GM19397 (cell line): ENCODE measurements around the gene HSF4.
A peak's percentile ranks its signal among the peaks of the same experiment; 100 is the strongest.

Experiments used
- ATAC-seq: cut with Tn5 transposase; IDR thresholded peaks from one replicate; pipeline ENCODE4 v1.9.1; 2021; ENCODE audit warnings: mild to moderate bottlenecking, moderate library complexity; ENCODE audit not compliant: unreplicated experiment

Gene HSF4

DNA sequence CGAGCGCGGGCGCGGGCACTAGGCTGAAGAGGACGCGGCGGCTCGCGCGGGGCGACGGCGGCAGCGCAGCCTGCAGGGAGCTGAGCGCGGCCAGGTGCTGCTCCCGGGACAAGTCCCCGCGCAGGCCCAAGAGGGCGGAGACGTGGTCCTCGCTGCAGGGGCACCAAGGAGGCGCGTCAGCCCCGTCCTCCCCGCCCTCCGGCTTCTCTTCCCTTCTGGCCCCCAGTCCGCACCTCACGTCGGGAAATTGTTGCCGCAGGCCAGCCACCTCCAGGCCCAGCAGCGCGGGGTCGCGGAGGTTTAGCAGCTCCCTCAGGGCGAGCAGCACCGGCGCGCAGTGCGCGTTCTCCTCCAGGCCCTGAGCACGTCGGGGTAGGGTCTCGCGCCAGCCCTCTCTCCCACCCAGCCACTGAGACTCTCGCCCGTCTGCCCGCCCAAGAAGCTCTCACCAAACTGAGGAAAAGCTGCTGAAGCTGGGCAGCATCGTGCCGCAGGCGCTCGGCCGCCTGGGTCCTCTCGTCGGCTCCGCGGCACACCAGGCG is 20.0 kb downstream of the HSF4 start:
- ATAC-seq = peak; percentile 9

DNA sequence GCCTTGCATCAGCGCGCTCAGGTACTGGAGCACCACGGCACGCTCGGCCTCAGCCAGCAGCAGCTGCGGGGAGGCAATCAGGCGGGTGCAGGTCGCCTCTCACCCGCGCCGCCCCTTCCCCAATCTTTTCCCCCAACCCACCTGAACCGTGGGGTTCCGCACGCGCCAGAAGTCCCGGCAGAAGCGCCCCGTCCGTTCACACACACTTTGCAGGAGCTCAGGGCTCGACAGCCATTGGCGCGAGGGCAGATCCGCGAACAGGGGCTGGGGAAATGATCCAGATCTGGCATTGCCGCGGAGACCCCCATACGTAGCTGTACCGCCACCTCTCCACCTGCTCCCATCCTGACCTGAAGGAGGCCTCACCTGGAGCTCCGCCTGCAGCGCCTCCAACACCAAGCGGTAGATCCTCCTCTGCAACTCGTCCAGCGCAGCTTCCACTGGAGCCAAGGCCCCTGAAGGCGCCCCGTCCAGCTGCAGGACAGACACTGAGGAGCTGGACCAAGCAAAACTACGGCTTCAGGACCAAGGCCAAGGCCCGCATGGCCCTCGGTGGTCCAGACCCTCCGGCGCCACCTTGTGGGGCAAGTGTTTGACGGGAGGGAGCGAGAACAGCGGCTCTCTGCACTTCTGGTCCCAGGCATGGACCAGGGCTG is 20.6 kb downstream of the HSF4 start:
- ATAC-seq = no peak

DNA sequence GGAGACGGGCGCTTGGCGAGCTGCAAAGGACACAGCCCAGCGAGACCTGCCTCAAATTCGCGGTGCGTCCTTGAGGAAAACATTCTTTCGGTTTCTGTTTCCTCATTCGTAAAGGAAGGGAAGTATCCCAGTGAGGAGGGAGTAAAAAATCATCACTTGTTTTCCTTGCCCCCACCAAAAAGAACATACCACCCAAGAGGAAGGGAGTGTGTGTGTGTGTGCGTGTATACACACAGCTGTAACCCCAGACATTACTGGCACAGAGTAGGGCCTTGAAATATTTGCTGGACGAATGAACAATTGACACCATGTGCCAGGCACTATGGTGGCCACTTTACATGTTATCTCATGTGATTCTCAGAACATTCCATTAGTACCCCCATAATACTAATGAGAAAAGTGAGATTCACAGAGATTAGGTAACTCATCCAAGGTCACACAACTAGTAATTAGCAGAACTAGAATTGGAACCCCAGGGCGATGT is 21.1 kb downstream of the HSF4 start:
- no peak for ATAC-seq

DNA sequence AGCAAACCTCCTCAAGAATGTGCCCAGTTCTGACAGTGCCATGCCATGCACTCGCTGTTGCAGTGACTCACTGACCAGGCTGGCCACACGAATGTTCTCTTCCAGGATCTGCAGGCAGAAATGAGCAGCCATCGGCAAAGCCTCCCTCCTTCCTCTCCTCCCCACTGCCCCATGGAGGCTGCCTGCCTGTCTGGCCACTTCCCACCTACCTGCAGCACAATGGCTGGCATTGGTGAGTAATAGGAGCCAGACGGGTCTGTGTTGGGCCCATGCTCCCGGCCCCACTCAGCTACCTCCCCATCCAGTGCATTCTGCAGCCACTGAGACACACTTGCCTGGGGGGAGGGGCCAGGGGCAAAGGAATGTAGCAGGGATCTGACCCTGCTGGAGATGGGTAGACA is 22.0 kb downstream of the HSF4 start:
- ATAC-seq = no peak

DNA sequence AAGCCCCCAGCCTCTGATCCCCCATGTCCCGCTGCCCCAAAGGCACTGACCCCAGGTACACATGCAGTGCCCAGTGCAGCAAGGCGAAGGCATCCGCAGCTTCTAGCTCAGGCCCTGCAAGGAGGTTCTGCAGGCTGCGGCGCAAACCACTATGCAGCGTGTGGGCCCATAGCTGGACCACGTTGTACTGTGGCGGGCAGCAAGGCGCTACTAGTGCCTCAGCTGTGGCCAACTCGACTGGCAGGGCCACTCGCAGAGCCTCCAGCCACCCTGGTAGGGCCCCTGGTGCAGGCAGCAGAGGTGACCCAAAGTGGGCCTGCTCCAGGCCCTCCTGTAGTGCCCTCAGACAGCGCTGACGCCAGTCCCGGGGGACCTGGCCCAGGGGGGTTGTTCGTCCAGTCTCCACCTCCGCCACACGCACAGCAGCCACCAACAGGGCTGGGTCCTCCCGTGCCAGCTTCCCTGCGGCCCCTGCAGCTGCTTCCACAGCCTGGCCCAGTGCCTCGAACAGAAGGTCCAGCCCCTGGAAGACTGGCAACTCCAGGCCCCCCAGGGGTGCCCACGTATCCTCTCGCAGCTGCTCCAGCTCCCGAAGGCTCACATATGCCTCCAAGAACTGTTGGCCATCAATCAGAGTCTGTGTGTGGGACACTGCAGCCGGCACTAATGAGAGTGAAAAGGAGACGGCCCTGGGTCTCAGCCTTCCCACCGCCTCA is 22.8 kb downstream of the HSF4 start:
- no peak for ATAC-seq

DNA sequence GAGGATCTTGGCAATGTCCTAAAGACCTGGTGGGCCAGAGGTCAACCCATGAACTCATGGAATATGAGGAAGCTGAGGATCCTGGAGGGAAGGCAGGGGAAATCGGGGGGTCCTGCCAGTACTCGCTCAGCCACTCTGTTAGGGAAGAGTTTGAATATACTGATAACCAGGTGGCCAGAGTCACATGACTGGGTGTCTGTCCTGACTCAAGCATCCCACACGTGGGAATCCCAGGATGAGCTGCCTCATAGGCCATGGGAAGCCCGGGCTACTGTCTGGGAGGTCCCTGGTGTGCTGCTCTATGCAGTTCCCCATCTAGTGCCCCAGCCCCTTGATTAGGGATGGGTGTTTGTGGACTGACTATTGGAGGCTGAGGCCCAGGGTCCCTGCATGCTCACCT is 23.8 kb downstream of the HSF4 start:
- ATAC-seq = no peak

DNA sequence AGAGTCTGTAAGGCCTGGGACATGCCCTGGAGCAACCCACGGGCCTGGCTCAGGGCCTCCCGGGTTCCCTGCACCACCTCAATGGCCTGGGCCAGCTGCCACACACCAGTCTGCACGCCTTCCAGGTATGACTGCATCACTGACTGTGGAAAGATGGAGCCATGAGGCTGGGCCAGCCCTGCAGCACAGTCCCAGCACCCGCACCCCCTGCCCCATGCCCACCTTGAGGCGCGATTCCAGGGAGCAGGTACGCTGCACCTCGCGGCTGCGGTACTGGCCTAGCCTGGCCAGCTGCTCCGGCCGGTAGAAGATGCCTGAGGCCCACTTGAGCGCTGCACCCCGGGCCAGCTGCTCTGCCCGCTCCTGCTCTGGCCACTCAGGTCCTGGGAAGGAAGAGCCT is 24.3 kb downstream of the HSF4 start:
- no peak for ATAC-seq

DNA sequence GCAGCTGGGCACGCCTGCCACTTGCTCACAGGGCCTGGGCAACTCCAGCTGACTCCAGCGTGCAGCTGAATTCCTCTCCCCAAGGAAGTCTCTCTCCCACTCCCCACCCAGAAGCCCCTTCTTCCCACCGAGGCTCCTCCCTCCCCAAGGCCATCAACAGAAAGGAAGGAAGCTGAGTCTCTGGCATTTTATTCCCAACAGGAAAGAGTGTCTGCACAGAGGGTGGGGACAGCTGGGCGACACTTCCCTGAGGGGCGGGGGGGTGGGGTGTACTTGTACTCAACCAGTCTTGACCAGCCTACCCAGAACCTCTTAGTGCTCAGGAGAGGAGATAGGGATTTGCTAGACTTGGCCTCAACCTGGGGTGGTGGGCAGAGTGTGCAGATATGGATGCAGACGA is 25.5 kb downstream of the HSF4 start, which contains the start of gene EXOC3L1:
Gene EXOC3L1 (minus strand): TSS at position 96 of the 400 bp plus-strand sequence. CDS start 460 bp downstream, outside the sequence.
- no peak for ATAC-seq

DNA sequence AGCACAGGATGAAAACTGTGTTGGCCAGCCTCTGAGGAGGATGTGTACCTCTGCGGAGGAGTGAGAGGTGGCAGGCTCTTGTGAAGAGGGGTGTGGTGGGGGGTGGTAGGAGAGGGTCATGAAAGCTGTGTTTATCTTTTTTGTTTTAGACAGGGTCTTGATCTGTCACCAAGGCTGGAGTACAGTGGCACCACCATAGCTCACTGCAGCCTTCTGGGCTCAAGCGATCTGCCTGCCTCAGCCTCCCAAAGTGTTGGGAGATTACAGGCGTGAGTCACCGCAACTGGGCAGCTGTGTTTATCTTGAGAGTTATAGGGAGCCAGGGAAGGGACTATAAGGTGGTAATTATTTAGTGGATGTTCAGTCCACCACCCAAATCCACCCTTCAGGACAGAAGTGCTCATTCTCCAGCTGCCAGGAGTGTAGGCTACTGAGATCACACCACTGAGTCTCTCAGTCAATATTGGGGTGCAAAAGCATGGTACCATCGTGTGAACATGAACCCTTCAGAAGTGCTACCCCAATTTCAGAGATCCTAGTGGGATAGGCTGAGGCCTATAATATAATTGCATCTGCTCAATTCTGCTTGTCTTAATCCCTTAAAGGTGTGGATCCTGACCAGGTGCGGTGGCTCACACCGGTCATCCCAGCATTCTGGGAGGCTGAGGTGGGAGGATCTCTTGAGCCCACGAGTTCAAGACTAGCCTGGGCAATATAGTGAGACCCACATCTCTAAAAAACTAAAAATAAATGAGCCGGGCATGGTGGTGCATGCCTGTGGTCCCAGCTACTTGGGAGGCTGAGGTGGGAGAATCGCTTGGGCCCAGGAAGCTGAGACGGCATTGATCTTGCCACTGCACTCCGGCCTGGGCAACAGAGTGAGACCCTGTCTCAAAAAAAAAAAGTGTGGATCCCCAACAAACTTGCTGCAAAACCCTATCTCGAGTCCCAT is 26.2 kb downstream of the HSF4 start:
- no peak for ATAC-seq

DNA sequence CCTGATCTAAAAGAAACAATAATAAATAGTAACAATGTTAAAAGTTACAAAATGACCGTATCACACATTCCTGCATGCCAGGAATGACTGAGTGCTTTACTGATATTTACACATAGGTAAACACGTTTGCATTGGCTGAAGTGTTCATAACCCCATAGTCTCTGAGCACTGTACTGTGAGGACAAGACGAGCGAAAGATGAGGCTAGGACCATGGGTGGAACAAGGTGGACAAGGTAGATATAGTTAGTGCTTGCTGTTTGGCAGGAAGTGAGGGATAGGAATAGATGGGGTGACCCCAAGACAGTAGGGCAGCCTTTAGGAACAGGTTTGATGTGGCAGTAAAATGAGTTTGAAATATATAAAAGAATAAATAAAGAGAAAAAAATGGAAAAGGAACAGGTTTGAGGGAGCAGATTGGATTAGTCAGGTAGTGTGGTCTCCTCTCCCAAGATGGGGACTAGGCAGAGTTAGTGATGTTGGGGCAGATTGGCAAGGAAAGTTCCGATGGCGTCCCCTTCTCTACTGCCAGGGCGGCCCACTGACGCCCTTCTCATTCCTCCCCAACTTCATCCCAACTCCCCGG is 27.0 kb downstream of the HSF4 start:
- no peak for ATAC-seq

DNA sequence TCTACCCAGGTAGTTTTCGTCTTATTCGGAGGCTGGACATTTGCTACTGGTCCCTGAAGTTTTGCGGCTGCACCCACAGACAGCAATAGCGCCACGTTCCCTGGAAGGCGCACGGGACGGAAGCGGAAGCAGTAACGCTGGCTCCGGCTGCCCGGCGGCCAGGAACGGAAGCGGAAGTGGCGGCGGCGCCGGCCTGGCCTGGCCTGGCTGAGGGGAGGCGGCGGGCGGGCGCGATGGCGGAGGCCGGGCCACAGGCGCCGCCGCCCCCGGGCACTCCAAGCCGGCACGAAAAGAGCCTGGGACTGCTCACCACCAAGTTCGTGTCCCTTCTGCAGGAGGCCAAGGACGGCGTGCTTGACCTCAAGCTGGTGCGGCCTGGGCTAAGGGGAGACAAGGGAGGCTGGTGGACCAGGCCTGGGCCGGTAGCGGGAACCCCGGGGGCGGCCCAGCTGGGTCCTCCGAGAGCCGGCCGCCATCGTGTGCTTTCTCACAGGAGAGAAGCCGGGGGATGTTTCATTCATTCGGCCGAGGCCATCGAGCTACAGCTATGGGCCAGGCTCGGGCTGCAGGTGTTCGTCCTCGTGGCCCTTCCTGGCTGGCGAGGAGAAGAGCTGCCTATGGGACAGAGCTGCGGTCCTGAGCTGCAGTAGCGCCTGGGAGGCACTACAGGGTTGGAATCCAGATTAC is 27.6 kb downstream of the HSF4 start, which contains the start of gene E2F4:
Gene E2F4 (plus strand): TSS at position 161 of the 687 bp plus-strand sequence. CDS start 73 bp downstream, at position 234.
- peak; percentile 91 for ATAC-seq

DNA sequence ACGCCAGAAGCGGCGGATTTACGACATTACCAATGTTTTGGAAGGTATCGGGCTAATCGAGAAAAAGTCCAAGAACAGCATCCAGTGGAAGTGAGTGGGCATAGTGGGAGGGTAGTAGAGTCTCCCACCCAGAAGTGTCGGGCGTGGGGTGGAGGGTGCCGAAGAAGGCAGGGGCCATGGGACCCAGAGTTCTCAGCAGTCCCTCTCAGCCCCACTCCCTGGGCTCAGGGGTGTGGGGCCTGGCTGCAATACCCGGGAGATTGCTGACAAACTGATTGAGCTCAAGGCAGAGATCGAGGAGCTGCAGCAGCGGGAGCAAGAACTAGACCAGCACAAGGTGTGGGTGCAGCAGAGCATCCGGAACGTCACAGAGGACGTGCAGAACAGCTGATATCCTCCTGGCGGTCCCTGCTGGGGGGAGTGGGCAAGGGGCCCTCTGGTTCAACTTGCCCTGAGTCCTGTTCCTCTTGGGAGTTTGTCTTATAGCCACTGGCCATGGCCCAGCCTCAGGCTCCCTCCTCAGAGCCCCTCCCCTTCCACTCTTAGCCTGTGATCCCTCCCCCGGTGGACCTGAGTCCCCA is 28.3 kb downstream of the HSF4 start:
- ATAC-seq = no peak

DNA sequence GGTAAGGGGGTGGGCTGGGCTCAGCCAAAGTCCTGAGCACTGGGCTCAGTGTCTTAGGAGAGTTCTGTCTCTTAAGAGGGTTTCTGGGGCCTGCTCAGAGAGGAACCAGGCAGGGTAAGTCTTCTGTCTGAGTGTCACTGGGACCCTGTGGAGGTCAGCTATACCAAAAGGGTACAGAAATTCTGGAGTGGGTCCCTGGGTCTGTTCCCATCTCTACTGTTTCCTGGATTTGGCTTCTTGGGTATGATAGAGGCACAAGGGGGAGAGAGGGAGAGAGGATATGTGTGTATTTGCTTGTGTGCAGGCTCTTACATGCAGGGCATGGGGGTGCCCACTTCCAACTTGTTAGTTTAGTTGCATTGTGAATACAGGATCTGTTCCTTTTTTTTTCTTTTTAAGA is 29.0 kb downstream of the HSF4 start:
- ATAC-seq = no peak

DNA sequence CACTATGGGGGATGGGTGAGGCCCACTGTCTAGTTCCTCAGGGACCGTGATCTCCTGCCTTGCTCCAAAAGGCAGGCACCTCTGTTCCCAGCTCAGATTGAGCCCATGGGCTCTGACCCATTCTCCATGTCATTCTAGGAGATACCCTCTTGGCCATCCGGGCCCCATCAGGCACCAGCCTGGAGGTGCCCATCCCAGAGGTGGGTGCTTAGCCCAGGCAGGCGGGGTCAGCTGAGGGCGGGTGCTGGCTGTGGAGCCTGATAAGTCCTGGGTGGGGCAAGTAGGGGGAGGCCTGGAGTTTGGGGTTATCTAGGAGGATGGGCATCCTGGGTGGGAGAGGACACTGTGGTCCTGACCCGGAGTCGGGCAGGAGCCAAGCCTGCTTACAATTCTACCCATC is 29.7 kb downstream of the HSF4 start:
- ATAC-seq = no peak

DNA sequence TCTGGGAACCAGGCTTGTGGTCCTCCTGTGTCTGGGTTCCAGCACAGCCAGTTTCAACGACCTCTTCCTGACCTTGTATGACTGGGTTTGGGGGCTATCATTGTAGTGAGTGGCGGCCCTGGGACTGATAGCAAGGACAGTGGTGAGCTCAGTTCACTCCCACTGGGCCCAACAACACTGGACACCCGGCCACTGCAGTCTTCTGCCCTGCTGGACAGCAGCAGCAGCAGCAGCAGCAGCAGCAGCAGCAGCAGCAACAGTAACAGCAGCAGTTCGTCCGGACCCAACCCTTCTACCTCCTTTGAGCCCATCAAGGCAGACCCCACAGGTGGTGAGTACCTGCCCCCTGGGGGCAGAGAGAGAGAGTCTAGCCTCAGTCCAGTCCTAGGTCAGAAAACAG is 31.1 kb downstream of the HSF4 start:
- no peak for ATAC-seq

DNA sequence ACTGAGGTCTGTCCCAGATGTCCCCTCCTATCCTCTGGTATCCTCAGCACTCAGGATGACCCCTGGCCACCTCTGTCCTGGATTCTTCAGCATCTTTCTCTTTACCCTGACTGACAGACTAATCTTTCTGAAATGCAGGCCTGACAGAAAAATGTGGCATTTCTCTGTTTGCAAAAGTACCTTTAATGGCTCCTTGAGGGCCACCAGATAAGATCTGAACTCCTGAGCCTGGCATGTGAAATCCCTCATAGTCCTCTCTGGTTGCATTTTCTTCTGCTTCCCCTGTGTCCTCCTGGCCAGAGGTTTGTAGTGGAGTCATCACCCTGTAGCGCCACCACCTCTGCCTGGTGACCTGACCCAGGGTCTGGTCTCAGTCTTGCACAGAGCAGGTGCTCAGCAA is 32.3 kb downstream of the HSF4 start:
- no peak for ATAC-seq

DNA sequence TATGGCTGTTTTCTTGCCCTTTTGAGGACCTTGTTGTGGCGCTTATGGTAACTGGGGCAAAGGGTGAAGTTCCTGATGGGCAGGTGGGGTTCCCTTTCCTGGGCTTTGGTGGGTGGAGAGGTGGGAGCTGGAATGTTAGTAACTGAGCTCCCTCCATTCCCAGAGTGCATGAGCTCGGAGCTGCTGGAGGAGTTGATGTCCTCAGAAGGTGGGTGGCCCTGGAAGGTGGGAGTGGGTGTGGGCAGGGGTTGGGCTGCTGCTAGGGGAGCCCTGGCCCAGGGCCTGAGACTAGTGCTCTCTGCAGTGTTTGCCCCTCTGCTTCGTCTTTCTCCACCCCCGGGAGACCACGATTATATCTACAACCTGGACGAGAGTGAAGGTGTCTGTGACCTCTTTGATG is 33.2 kb downstream of the HSF4 start:
- ATAC-seq = no peak

DNA sequence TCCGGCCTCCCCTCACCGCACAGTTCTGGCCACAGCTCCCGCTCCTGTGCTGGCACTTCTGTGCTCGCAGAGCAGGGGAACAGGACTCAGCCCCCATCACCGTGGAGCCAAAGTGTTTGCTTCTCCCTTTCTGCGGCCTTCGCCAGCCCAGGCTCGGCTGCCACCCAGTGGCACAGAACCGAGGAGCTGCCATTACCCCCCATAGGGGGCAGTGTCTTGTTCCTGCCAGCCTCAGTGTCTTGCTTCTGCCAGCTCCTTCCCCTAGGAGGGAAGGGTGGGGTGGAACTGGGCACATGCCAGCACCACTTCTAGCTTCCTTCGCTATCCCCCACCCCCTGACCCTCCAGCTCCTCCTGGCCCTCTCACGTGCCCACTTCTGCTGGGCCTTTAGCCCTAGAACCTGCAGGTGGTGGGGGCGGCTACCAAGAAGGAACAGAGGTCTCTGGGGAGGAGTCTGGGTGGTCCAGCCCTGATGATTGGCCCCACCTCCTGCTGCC is 33.7 kb downstream of the HSF4 start:
- no peak for ATAC-seq

DNA sequence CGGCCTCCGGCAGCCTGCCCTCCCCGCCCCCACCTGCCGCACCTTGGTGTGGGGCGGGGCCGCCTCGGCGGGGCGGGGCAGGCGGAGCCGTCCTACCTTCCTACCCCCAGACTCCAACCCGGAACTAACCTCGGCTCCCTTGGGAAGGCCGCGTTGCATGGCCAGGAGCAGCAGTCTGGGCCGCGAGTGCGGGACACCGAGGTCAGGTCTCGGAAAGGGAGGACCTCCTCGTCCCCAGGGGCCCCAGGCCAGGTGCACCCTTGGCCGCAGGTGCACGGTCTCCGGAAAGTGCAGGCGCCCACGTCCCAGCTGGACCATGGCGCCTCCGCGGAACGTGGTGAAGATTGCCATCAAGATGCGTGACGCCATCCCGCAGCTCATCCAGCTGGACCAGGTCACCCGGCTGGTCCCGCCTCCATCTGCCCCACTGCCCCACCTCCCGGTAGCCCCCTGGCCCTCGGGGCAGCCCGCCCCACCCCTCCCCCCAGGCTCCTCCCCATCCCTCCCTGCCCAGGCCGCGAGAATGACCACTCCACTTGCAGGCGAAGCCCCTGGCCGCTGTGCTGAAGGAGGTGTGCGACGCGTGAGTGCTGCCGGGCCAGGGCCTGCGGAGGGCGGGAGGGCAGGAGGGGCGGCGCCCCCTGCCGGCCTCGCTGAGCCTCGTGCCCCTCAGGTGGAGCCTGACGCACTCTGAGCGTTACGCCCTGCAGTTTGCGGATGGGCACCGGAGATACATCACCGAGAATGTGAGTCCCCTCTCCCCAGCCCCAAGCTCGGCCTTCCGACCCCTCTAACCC is 34.7 kb downstream of the HSF4 start, which contains the start of gene ELMO3:
Gene ELMO3 (plus strand): TSS at position 121 of the 797 bp plus-strand sequence. CDS start 196 bp downstream, at position 317.
- no peak for ATAC-seq
